GM12873 (cell line): ENCODE measurements around the gene TBC1D21.

ENCODE experiments used
- CTCF ChIP-seq: IDR thresholded peaks from 2 replicates; pipeline ENCODE4 v1.5.1; 2012; ENCODE audit warnings: low read depth, mild to moderate bottlenecking, moderate library complexity, low read length, control low read depth; ENCODE audit not compliant: insufficient read depth; ENCODE audit errors: missing control alignments

The TBC1D21 gene

GRCh38 chr15:73928241-73928579, 54.8 kb downstream of the TBC1D21 start:
- no peak for TF ChIP-seq CTCF

GRCh38 chr15:73928971-73929627, 55.7 kb downstream of the TBC1D21 start:
- TF ChIP-seq CTCF, result no peak

- TF ChIP-seq CTCF, result no peak
These were observed 57.0 kb downstream of the TBC1D21 start for GRCh38 chr15:73930371-73930770.

- TF ChIP-seq CTCF, result no peak
These were observed 57.5 kb downstream of the TBC1D21 start for GRCh38 chr15:73930790-73931281.

DNA sequence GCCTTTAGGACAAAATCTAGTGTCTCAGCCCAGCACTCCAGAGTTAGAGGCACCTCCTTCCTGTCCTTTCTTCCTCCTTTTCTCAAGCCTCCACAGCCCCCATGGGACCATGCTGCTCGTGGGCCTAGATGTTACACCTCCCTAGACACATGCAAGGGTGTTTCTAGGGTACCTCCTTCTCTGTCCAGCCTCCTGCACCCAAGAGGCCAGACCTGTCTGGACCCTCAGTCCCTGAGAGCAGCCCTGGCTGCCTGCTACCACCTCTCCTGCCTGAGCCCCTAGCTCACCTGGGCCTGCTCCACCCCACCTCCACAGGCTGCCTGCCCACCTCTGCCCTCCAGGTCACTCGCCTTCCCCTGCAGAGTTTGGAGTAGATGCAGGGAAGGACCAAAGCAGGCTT, 58.1 kb downstream of the TBC1D21 start:
- TF ChIP-seq CTCF, result no peak

- TF ChIP-seq CTCF, result no peak
These were observed 59.2 kb downstream of the TBC1D21 start for GRCh38 chr15:73932381-73933191.

DNA sequence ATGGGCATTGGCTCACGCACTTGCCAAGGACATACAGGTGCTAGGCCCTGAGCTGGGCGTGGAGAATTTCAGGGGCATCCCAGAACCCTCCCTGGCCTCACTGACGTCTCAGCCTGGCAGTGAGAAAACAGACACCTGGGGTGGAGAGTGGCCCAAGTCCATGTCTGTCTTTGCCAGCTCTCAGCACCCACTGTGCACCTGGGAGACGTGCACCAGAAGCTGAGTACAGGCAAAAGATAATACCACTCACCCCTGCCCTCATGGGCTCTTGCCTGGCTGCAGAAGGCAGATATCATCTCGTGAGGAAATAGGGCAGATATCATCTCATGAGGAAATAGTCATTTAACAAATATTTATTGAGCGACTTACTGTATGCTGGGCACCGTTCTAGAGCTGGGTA, 60.9 kb downstream of the TBC1D21 start:
- TF ChIP-seq CTCF, result no peak
